Ovary (tissue), 9 donors: Measurements from ENCODE around the gene MST1. TPM values are rescaled to one million over a fixed set of nuclear protein-coding genes. Genes with fewer than 3 reads are reported as not detected.

Experiments used
- DNase-seq, 5 donors: peaks; one replicate each; pipeline ENCODE4 v3.0.0-alpha.2; 2019 to 2020
- H3K27ac ChIP-seq, 2 donors: fragments of 200-600 bp; one replicate each; pipeline versions ENCODE4 v1.5.1 to v1.8.0; 2019 to 2022
- H3K27me3 ChIP-seq: fragments of 200-600 bp; one replicate; pipeline ENCODE4 v1.8.0; 2022
- H3K36me3 ChIP-seq: fragments of 200-600 bp; sonication (generic); one replicate; pipeline ENCODE4 v1.5.1; 2019
- H3K4me1 ChIP-seq: one replicate; pipeline ENCODE4 v1.8.1; 2013; ENCODE audit warnings: mild to moderate bottlenecking, moderate library complexity; ENCODE audit not compliant: insufficient read depth
- H3K4me3 ChIP-seq: fragments of 200-600 bp; sonication (generic); one replicate; pipeline ENCODE4 v1.5.1; 2017
- H3K9me3 ChIP-seq, 2 donors: fragments of 200-600 bp in 1 of 2; sonication (generic) in 1 of 2; one replicate each; pipeline versions ENCODE4 v1.5.1 to v1.8.1; 2013 to 2019; ENCODE audit warnings: mild to moderate bottlenecking in 1 of 2, moderate library complexity in 1 of 2
- EP300 ChIP-seq: sonication (generic); formaldehyde crosslinking; IDR thresholded peaks from one replicate; pipeline ENCODE4 v1.6.1; 2017; ENCODE audit warnings: antibody characterized with exemption
- POLR2A ChIP-seq: fragments of 450-650 bp; IDR thresholded peaks from one replicate; pipeline ENCODE4 v1.6.1; 2017; ENCODE audit warnings: antibody characterized with exemption, mild to moderate bottlenecking, moderate library complexity
- WGBS, 3 donors: extraction: QIAGEN DNeasy Blood & Tissue Kit in 1 of 3; methylation state at CpG; one replicate each; pipeline versions ENCODE4 v1.1.5 to v1.1.7; 2013 to 2017; 5-methylcytosine and 5-hydroxymethylcytosine counted together
- intact Hi-C, 4 donors: fragments of 100-400 bp; cut with DNase I; formaldehyde crosslinking; loops; one replicate each; pipeline versions ENCODE4 v1.11.0 to v1.15.1; 2022 to 2023
- polyA plus RNA-seq, 2 donors: library from polyadenylated mRNA; stranded (reverse); fragments of 200-250 nt in 1 of 2; fragments of 350-450 nt in 1 of 2; fragmentation: Illumina TruSeq in 1 of 2; extraction: RNeasy Lipid Tissue Mini Kit (QIAGEN cat#74804) in 1 of 2; gene quantifications; one replicate each; pipeline ENCODE4 v1.2.3, GENCODE V29; 2013 to 2014
- total RNA-seq, 7 donors: library from RNA; depleted of rRNA in 2 of 7; stranded (reverse); fragments of >200 nt in 2 of 7; fragmentation: NEBNext Ultra II Directional in 3 of 7; extraction: Animal tissue kit (Norgen Biotek cat#: 25700) in 3 of 7; gene quantifications; one replicate each; pipeline versions ENCODE4 v1.1.0 to v1.2.4, GENCODE V29; 2016 to 2023
- TF ChIP-seq, protein P1 (sequence below), 3 donors: fragments of 450-650 bp in 2 of 3; fragments of 200-600 bp in 1 of 3; IDR thresholded peaks; one replicate each; pipeline versions ENCODE4 v1.5.1 to v1.8.0; 2016 to 2022; ENCODE audit warnings: antibody characterized with exemption in 3 of 3, mild to moderate bottlenecking in 1 of 3
- donor health status: DM: no; HTN: no; CAD: no; lungs with moderate emphysema.
- donor health status: DM: no; HTN: no; CAD: no.
- donor health status: Bipolar disorder and iron deficiency.
- donor health status: DM: yes; HTN: yes; CAD: no.
- donor health status: DM: no; HTN: no; CAD: no.
- donor health status: DM: yes; HTN: yes; CAD: no.

The MST1 gene
- total and polyA plus RNA-seq, 9 donors, result 3.5 to 91.0 (median 17.3) TPM

DNA sequence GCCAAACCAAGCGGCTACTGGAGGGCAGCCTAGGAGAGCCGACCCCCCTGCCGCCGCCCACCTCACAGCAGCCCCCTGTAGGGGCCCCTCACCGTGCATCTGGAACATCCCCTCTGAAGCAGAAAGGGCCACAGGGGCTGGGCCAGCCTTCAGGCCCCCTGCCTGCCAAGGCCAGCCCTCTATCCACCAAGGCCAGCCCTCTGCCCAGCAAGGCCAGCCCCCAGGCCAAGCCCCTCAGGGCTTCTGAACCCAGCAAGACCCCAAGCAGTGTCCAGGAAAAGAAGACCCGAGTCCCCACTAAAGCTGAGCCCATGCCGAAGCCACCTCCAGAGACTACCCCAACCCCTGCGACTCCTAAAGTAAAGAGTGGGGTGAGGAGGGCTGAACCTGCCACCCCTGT is 38.6 kb downstream of the MST1 start:
- H3K9me3 ChIP-seq, result no peaks in the 10 kb centered on the region
- H3K27ac ChIP-seq, result no peak overlapping the region
- intact Hi-C loops, result no loop called here
- H3K27me3 ChIP-seq, result no peaks in the 10 kb centered on the region
- DNase-seq, result no peak
- no peak overlapping the region for H3K4me3 ChIP-seq
- no peaks in the 10 kb centered on the region for H3K4me1 ChIP-seq
- H3K36me3 ChIP-seq, result no peaks in the 10 kb centered on the region
- 68 to 70% (median 69%) methylated on average over 8 of the region's 8 CpGs for WGBS, 3 donors
- TF ChIP-seq, protein P1, sequence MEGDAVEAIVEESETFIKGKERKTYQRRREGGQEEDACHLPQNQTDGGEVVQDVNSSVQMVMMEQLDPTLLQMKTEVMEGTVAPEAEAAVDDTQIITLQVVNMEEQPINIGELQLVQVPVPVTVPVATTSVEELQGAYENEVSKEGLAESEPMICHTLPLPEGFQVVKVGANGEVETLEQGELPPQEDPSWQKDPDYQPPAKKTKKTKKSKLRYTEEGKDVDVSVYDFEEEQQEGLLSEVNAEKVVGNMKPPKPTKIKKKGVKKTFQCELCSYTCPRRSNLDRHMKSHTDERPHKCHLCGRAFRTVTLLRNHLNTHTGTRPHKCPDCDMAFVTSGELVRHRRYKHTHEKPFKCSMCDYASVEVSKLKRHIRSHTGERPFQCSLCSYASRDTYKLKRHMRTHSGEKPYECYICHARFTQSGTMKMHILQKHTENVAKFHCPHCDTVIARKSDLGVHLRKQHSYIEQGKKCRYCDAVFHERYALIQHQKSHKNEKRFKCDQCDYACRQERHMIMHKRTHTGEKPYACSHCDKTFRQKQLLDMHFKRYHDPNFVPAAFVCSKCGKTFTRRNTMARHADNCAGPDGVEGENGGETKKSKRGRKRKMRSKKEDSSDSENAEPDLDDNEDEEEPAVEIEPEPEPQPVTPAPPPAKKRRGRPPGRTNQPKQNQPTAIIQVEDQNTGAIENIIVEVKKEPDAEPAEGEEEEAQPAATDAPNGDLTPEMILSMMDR (IDR thresholded peaks at IDR 0.05), result no peak
- no peak for TF ChIP-seq EP300

DNA sequence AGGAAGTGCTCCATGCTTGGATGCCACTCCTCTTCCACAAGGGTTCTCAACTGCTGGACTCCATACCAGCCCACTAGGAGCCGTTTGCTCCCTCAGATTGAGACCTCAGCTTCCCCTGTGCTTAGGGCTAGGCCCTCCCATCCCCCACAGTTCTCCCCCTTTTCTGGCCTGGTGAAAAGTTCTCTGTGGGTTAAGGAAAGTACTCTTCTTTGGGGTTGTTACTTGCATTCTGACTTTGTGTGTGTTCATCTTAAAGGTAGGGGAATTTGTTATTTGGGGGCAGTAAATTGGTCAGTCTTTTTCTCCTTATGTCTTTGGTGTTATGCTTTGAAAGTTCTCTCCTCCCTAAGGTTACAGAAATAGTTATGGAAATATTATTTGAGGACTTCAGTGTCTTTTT is 39.1 kb downstream of the MST1 start:
- Histone ChIP-seq H3K36me3 (no peaks in the 10 kb centered on the region), H3K4me1 (no peaks in the 10 kb centered on the region), H3K4me3 (no peak overlapping the region), H3K27me3 (no peaks in the 10 kb centered on the region), H3K27ac (no peak overlapping the region), H3K9me3 (no peaks in the 10 kb centered on the region)
- TF ChIP-seq POLR2A (no peak), EP300 (no peak)
- TF ChIP-seq, protein P1 (IDR thresholded peaks at IDR 0.05), result no peak
- intact Hi-C loops, result no loop called here
- no peak for DNase-seq
- WGBS, 3 donors, result 63 to 88% (median 67%) methylated on average over 1 of the region's 1 CpG

DNA sequence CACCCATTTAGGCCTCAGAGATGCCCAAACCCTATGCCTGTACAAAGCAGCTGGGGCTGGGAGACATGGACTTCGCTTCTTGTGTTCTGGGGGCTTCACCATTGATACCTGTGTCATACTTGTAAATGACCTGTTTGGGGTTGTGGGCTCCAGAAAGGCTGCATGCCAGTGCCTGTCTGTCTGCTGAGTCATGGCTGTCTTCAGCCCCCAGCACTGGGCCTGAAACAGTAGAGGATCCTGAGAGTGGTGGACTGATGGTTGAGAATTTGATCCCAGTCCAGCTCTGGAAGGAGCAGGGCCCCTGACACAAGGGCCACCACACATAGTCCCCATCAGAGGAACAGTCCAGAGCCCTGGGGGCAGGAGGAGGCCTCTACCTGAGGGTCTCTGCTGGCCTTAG is 39.7 kb downstream of the MST1 start:
- no peak overlapping the region for H3K4me3 ChIP-seq
- no peaks in the 10 kb centered on the region for H3K27me3 ChIP-seq
- WGBS, 3 donors, result 83 to 98% (median 91%) methylated on average over 1 of the region's 1 CpG
- TF ChIP-seq POLR2A (no peak), EP300 (no peak)
- TF ChIP-seq, protein P1 (IDR thresholded peaks at IDR 0.05), result no peak
- H3K36me3 ChIP-seq, result no peaks in the 10 kb centered on the region
- intact Hi-C loops, result no loop called here
- no peaks in the 10 kb centered on the region for H3K9me3 ChIP-seq
- H3K27ac ChIP-seq, result no peak overlapping the region
- no peaks in the 10 kb centered on the region for H3K4me1 ChIP-seq
- DNase-seq, result no peak

DNA sequence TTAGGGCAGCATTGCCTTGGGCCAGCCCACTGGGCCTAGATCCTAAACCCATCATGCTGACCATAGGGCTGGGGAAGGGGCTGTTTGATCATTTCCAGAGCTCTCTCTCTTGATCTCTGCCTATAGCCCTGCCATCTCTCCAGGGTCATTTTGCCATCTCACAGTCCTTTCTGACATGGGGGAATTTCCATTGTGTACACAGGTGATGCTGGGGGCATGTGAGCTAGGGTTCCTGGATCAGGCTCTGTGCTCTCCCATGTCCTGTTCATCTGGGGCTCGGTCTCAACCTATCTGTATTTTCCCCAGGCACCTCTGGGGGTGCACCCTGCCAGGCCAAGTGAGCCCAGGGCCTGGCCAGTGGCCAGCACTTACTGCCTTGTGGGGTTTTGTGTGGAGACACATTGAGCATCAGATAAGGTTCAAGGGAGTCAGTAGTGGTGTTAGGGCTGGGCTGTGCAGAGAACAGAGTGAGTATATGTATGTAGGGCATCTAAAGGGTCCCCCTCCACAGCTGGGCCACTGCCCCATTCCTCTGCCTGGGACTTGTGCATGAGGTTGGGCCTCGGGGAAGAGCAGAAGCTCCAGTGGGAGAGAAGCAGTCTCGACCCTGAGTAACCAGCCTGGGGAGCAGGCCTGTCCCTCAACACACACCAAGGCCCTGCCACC is 40.8 kb downstream of the MST1 start:
- no peak for DNase-seq
- intact Hi-C loops, result no loop called here
- H3K27me3 ChIP-seq, result no peaks in the 10 kb centered on the region
- no peaks in the 10 kb centered on the region for H3K9me3 ChIP-seq
- no peak overlapping the region for H3K27ac ChIP-seq
- no peaks in the 10 kb centered on the region for H3K4me1 ChIP-seq
- TF ChIP-seq POLR2A (no peak), EP300 (no peak)
- TF ChIP-seq, protein P1 (IDR thresholded peaks at IDR 0.05), result no peak
- H3K4me3 ChIP-seq, result no peak overlapping the region
- H3K36me3 ChIP-seq, result no peaks in the 10 kb centered on the region
- 79 to 86% (median 81%) methylated on average over 3 of the region's 3 CpGs for WGBS, 3 donors
